HG03354 (cell line): Measurements from ENCODE around the gene IREB2.

Experiments used
- ATAC-seq: cut with Tn5 transposase; IDR thresholded peaks from one replicate; pipeline ENCODE4 v1.9.1; 2021; ENCODE audit warnings: mild to moderate bottlenecking; ENCODE audit not compliant: unreplicated experiment, poor library complexity, severe bottlenecking

IREB2 gene

GRCh38 chr15:78537266-78537905 lies 99.4 kb downstream of the IREB2 start:
- ATAC-seq = no peak

- no peak for ATAC-seq
These were observed 100.3 kb downstream of the IREB2 start for GRCh38 chr15:78538358-78538757.

- ATAC-seq = peak; percentile 8
These were observed 101.6 kb downstream of the IREB2 start for GRCh38 chr15:78539464-78540140.

- peak; percentile 83 for ATAC-seq
These were observed 102.3 kb downstream of the IREB2 start, which contains the start of gene PSMA4 for GRCh38 chr15:78540141-78540870. TSS of gene PSMA4 (plus strand) at chr15:78540444. CDS start at chr15:78541928, 1,484 bp downstream.

- no peak for ATAC-seq
These were observed 103.1 kb downstream of the IREB2 start for GRCh38 chr15:78540871-78541743.

GRCh38 chr15:78541744-78542034 lies 103.7 kb downstream of the IREB2 start:
- no peak for ATAC-seq

GRCh38 chr15:78542647-78543046 lies 104.6 kb downstream of the IREB2 start:
- no peak for ATAC-seq

- no peak for ATAC-seq
These were observed 112.2 kb downstream of the IREB2 start for GRCh38 chr15:78550194-78550593.

GRCh38 chr15:78550815-78551214 lies 112.8 kb downstream of the IREB2 start:
- ATAC-seq = no peak
